DOHH2 (cell line): ENCODE results near the gene FBXO10.

Experiments used
- CTCF ChIP-seq: fragments of 200-600 bp; sonication (generic); IDR thresholded peaks from one replicate; pipeline ENCODE4 v1.5.1; 2014; ENCODE audit warnings: antibody characterized with exemption, mild to moderate bottlenecking, low read depth, low read length; ENCODE audit not compliant: poor library complexity, severe bottlenecking
- EZH2phosphoT487 ChIP-seq: fragments of 200-600 bp; sonication (generic); IDR thresholded peaks from 2 replicates; pipeline ENCODE4 v1.6.1; 2017; ENCODE audit warnings: borderline replicate concordance, mild to moderate bottlenecking, antibody characterized with exemption, low read length, moderate library complexity, mixed read lengths

- TF ChIP-seq CTCF (no peak), EZH2phosphoT487 (no peak)
These were observed 76.9 kb downstream of the FBXO10 start for GRCh38 chr9:37499297-37499696.
